ENCODE measurements around the gene DDX6.

DNA sequence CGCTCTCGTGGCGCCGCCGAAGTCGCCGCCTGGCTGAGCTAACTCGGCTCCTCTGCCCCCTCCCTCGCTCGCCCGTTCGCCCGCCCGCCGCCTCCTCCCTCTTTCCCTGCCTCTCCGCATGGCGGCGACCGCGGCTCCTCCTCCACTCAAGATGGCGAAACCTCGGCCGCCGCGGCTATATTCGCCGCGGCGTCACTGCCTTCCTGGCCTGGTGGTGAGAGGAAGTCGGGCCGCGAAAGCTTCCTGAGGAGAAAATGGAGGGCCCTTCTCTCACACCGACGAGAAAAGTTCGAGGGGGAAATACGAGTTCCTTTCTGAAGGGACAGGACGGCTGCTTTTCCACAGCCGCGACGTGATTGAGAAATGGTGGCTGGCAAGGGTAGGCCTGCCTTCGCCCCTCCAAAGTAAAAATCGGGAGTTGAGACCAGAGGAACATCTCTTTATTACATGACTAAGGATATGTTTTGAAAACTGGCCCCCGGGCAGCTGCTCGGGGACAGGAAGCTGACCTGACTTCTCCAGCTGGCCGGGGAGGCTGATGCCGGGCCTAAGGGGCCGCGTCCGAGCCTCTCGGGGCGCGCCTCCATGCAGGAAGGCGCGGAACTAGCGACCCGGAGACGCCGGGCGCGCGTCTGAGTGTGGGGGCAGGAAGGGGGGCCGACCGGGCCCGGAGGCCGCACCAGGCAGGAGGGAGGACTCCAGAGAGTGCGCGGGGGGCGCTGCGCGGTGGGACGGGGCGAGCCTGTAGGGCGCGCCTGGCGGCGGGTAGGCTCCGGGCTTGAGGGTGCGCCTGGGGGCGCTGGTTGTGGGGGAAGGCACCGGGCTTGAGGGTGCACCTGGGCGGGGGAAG lies at the start of gene DDX6:
- TF ChIP-seq, protein P1, sequence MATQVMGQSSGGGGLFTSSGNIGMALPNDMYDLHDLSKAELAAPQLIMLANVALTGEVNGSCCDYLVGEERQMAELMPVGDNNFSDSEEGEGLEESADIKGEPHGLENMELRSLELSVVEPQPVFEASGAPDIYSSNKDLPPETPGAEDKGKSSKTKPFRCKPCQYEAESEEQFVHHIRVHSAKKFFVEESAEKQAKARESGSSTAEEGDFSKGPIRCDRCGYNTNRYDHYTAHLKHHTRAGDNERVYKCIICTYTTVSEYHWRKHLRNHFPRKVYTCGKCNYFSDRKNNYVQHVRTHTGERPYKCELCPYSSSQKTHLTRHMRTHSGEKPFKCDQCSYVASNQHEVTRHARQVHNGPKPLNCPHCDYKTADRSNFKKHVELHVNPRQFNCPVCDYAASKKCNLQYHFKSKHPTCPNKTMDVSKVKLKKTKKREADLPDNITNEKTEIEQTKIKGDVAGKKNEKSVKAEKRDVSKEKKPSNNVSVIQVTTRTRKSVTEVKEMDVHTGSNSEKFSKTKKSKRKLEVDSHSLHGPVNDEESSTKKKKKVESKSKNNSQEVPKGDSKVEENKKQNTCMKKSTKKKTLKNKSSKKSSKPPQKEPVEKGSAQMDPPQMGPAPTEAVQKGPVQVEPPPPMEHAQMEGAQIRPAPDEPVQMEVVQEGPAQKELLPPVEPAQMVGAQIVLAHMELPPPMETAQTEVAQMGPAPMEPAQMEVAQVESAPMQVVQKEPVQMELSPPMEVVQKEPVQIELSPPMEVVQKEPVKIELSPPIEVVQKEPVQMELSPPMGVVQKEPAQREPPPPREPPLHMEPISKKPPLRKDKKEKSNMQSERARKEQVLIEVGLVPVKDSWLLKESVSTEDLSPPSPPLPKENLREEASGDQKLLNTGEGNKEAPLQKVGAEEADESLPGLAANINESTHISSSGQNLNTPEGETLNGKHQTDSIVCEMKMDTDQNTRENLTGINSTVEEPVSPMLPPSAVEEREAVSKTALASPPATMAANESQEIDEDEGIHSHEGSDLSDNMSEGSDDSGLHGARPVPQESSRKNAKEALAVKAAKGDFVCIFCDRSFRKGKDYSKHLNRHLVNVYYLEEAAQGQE (IDR thresholded peaks at IDR 0.05; ENCODE audit: low read depth): 0 out of 2 replicates have a peak, but pooled peaks have one; percentile 23
- TF ChIP-seq CEBPB (IDR thresholded peaks at IDR 0.05) (peak; percentile 20; the same call in 1 of the 2 replicates), TAF1 (IDR thresholded peaks at IDR 0.05; ENCODE audit: low read depth) (peak; percentile 98), EP300 (IDR thresholded peaks at IDR 0.05; ENCODE audit: borderline replicate concordance) (no peak), CREB1 (IDR thresholded peaks at IDR 0.05; ENCODE audit: low read depth) (no peak)
